ENCODE results near the gene BBLN. TPM values are rescaled to one million over a fixed set of nuclear protein-coding genes. Genes with fewer than 3 reads are reported as not detected.

Gene BBLN
- total RNA-seq, 2 experiments from 2014 or later = 85.1 to 85.3 TPM

DNA sequence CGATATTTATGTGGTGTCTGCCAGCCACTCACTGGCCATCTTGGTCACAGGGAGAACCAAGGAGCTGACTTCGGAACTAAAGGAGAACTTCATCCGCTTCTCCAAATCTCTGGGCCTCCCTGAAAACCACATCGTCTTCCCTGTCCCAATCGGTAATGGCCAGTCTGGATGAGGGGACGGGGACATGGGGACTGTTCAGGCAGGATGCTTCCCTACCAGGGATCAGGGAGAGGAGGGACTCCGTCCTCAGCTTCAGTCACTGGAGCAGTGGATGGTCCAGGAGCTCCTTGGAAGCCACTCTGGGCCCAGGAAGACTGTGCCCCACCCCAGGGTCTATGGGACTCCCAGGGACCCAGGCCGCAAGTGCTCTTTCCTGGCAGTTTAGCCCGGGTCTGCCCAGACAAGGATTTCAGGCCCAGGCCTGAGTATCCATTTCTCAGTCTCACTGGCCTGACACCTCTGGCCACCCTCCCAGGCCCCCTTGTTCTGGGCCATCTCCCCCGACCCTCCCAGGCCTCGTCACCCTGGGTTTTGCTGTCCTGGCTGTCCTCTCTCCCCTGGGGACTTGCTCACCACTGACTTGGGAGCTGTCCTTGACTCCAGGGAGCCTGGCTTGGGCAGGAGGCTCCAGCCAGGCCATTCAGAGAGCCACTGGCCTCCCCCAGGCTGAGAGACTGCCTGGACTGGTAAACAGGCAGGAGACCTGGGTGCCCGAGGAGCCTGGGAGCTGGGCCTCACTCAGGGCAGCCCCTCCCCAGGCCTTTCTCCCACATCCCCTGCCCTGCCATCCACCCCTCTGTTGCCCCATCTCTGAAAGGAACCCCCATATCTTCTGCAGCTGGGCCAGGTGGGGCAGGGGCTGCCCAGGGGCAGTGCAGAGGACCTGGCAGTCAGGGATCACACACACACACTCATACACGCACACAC is 7.7 kb upstream of the BBLN start:
- H3K27ac Mint-ChIP-seq = no peak overlapping the region
- CTCF ChIA-PET = no interaction called here

DNA sequence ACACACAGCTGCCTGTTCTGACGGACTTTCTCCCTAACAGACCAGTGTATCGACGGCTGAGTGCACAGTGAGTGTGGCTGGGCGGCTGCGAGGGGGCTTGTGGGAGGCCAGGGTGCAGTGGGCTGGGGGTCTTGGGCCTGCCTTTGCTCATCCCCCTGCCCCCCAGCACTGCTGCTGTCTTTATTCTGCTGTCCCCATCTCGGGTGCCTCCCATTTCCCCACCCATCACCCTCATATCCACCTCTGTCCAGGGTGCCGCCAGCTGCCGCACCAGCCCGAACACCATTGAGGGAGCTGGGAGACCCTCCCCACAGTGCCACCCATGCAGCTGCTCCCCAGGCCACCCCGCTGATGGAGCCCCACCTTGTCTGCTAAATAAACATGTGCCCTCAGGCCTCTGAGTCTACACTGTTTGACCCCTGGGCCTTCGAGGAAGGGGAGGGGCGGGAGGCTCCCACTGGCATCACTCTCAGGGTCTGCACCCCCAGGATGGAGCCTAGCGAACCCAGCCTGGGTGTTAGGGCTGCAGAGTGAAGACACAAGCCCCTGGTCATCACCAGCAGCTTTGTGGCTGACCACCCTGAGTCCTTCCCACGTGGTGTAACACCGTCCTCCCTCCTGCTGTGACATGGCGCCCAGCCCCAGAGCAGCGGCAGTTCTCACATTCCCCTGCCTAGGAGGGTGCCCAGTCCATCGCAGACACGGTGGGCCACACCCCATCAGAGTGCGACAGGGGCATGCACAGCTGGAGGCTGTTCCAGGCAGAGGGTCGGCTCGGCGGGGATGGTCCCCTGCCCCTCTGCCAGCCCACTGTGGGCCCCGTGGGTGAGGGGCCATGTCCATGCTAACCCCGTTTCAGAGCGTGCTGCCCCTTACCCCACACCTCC is 6.8 kb upstream of the BBLN start:
- Mint-ChIP-seq H3K4me1 (no peaks in the 10 kb centered on the region), H3K36me3 (no peaks in the 10 kb centered on the region), H3K9me3 (ENCODE audit: low read depth) (no peaks in the 10 kb centered on the region), H3K27me3 (no peaks in the 10 kb centered on the region), H3K27ac (no peak overlapping the region), H3K4me3 (no peak overlapping the region)
- CTCF ChIA-PET = no interaction called here
- DNase-seq (no peak), ATAC-seq (no peak)

More for the DNA sequence above, 7.7 kb upstream of the BBLN start:
- no peaks in the 10 kb centered on the region for H3K27me3 Mint-ChIP-seq
- no peak overlapping the region for H3K4me3 Mint-ChIP-seq
- ATAC-seq = no peak
- no peaks in the 10 kb centered on the region for H3K36me3 Mint-ChIP-seq
- no peaks in the 10 kb centered on the region for H3K4me1 Mint-ChIP-seq
- no peaks in the 10 kb centered on the region for H3K9me3 Mint-ChIP-seq (ENCODE audit: low read depth)
- DNase-seq = no peak

DNA sequence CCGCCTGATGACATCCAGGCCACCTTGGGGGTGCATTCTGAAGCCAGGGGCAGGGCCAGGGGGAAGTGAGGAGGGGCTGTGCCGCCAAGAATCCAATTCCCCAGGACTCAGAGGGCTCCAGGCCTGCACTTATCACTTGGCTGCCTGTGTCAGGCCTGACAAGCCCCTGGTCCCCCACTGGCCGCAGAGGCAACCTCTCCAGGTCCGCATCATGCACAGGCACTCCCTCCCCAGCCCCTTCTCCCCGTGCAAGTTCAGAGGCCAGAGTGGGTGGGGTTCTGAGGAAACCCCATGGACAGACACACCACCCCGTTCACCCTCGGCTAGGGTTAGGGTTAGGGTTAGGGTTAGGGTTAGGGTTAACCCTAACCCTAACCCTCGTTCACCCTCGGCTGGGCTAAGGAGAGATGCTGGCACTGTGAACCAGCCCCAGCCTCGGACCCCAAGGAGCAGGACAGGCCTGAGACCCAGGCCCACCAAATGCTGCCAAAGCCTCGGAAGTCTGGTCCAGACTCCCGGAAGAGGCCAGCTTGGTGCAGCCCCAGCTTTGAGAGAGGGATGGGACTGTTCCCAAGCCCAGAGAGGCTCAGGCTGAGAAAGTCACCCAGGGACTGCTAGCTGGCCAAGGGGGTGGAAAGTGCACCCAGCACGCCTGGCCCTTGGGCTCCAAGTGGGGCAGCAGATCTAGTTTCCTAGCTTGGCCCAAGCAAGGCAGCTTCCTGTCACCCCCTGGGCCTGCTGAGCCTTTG is 5.9 kb upstream of the BBLN start:
- Mint-ChIP-seq H3K27me3 (no peaks in the 10 kb centered on the region), H3K27ac (no peak overlapping the region), H3K4me1 (peaks cover 2% of the 10 kb centered on the region), H3K9me3 (ENCODE audit: low read depth) (no peaks in the 10 kb centered on the region), H3K4me3 (no peak overlapping the region), H3K36me3 (no peaks in the 10 kb centered on the region)
- CTCF ChIA-PET = no interaction called here
- DNase-seq (no peak), ATAC-seq (no peak)

DNA sequence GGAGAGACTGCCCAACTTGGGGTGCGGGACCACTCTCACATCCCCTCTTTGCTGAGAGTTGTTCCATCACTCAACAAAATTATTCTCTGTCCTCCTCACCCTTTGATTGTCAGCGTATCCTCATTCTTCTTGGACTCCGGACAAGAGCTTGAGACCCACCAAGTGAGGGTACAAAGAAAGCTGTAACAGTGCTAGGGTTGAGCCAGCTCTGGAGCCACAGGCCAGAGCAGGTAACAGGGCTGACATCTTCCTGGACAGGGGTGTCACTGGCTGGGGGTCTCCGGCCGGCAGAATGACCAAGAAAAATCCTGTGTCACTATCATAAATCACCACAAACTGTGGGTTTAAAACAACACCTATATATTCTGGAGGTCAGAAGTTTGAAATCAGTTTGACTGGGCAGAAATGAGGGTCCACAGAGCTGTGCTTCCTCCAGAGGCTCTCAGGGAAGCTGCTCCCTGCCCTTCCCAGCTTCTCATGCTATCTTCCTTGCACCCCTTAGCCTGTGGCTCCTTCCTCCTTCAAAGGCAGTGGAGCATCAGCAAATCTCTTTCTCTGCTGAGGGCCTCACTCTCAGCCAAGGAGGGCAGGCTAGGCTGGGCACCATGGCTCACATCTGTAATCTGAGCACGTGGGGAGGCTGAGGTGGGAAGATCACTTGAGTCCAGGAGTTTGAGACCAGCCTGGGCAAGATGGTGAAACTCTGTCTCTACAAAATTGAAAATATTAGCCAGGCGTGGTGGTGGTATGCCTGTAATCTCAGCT is 4.1 kb upstream of the BBLN start:
- no peak overlapping the region for H3K4me3 Mint-ChIP-seq
- no peaks in the 10 kb centered on the region for H3K27me3 Mint-ChIP-seq
- no peaks in the 10 kb centered on the region for H3K9me3 Mint-ChIP-seq (ENCODE audit: low read depth)
- ATAC-seq = no peak
- CTCF ChIA-PET = no interaction called here
- peaks cover 10% of the 10 kb centered on the region for H3K4me1 Mint-ChIP-seq
- DNase-seq = no peak
- H3K27ac Mint-ChIP-seq = no peak overlapping the region
- H3K36me3 Mint-ChIP-seq = no peaks in the 10 kb centered on the region

DNA sequence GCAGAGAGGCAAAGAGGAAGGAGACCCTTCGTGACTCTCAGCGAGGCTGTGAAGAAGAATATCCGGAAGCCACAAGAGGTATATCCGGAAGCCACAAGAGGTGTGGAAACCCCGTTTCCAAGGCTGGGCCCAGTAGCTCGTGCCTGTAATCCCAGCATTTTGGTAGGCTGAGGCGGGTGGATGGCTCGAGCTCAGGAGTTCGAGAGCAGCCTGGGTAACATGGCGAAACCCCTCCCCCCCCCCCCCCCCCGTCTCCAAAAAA is 612 bp upstream of the BBLN start:
- ATAC-seq (peak; percentile 31), DNase-seq (peak; percentile 74)
- no peaks in the 10 kb centered on the region for H3K9me3 Mint-ChIP-seq (ENCODE audit: low read depth)
- H3K27me3 Mint-ChIP-seq = no peaks in the 10 kb centered on the region
- H3K36me3 Mint-ChIP-seq = peaks cover 11% of the 10 kb centered on the region
- peak overlapping the region; percentile 79 for H3K27ac Mint-ChIP-seq
- CTCF ChIA-PET = interaction anchor here (1.1 to 3.5 kb wide), 5 partner anchors 11 to 42 kb away, joined by 3 to 24 read pairs (median 4); partner anchors contain the start of gene CIZ1
- peaks cover 15% of the 10 kb centered on the region for H3K4me1 Mint-ChIP-seq
- H3K4me3 Mint-ChIP-seq = peak overlapping the region; percentile 63

DNA sequence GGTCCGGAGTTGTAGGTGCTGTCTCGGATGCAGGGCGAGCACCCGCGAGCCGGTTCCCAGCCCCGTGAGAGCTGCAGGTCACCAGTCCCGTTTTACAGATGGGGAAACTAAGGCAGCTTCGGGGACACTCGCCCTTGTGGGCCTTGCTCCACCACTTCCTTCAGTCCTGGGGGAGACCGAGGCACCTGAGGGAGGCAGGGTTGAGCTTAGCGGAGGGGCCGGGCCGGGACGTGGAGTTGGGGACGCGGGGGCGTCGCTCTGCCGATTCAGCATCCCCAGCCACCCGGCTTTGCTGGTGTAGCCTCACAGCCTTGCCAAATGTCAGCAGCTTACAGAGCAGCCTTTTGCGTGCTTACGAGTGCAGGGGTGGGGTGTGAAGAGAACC is 530 bp downstream of the BBLN start:
- Mint-ChIP-seq H3K4me3 (peak overlapping the region; percentile 80), H3K9me3 (ENCODE audit: low read depth) (no peaks in the 10 kb centered on the region), H3K27ac (peak overlapping the region; percentile 79), H3K4me1 (peaks cover 15% of the 10 kb centered on the region), H3K27me3 (no peaks in the 10 kb centered on the region), H3K36me3 (peaks cover 15% of the 10 kb centered on the region)
- ATAC-seq (peak; percentile 18), DNase-seq (peak; percentile 66)
- CTCF ChIA-PET = interaction anchor here (1.2 to 3.5 kb wide), 4 partner anchors 10 to 43 kb away, joined by 3 to 24 read pairs (median 6); partner anchors contain the start of gene CIZ1

DNA sequence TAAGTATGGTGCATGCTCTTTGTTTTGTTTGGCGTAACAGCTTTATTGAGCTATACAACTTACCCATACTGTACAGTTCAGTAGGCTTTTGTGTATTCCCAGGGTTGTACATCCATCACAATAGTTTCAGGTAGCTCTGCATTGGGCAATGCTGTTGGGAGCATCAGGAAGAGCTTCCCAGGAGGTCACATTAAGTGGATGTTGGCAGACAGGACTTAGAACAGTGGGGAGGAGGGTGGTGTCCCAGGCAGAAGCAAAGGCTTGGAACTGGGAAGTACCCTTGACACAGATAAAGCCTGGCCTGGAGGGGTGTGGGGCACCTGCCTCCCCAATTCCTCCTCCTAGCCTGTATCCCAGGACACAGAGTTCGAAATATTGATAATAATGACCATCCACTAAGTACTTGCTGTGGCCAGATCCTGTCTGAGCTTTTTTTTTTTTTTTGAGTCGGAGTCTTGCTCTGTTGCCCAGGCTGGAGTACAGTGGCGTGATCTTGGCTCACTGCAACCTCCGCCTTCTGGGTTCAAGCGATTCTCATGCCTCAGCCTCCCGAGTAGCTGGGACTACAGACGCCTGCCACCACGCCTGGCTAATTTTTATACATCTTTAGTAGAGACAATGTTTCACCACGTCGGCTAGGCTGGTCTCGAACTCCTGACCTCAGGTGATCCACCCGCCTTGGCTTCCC is 1.3 kb downstream of the BBLN start:
- Mint-ChIP-seq H3K36me3 (peaks cover 19% of the 10 kb centered on the region), H3K27ac (peak overlapping the region; percentile 79), H3K4me1 (peaks cover 15% of the 10 kb centered on the region), H3K9me3 (ENCODE audit: low read depth) (no peaks in the 10 kb centered on the region), H3K4me3 (peak overlapping the region; percentile 80), H3K27me3 (no peaks in the 10 kb centered on the region)
- no peak for ATAC-seq
- DNase-seq = no peak
- CTCF ChIA-PET = interaction anchor here (1.2 to 3.5 kb wide), 5 partner anchors 9 to 657 kb away, joined by 3 to 24 read pairs (median 4); partner anchors contain the start of genes CIZ1 and ENDOG

DNA sequence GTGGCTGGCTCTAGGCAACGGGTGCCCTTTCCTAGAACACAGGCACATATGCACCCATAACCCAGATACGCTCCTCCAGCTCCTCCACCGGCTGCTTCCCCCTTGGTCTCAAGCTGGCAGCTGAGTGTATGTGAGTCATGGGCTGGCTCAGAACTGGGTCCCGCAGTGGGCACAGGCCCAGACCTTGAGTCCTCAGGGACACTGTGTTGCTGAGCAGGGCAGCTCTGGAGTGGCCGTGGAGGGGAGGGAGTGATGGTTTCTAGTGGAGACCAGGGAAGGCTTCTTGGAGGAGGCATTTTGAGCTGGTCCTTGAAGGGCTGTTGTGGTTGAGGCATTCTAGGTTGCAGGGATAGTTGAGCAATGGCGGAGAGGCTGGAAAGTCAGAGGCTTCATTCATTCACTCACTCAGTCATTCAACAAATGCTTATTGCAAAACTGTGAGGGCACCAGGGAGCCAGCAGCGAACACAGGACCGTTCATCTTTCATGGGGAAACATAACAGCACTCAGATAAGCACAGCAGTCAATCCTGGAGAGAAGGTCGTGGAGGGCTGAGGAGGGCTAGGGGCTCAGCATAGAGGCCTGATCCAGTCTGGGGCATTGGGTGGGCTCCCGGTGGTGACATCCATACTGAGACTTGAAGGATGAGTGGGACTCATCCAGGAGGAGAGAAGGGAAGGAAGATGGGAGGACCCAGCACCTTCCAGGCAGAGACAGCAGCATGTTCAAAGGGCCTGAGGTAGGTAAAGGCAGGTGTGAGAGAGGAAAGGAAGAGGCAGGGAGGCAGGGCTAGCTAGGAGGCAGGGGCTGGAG is 2.4 kb downstream of the BBLN start:
- no peaks in the 10 kb centered on the region for H3K27me3 Mint-ChIP-seq
- CTCF ChIA-PET = interaction anchor here (1.2 to 3.5 kb wide), 3 partner anchors 11 to 656 kb away, joined by 3 to 24 read pairs (median 3); partner anchors contain the start of genes CIZ1 and ENDOG
- no peak for ATAC-seq
- no peaks in the 10 kb centered on the region for H3K9me3 Mint-ChIP-seq (ENCODE audit: low read depth)
- H3K36me3 Mint-ChIP-seq = peaks cover 27% of the 10 kb centered on the region
- H3K27ac Mint-ChIP-seq = no peak overlapping the region
- no peak for DNase-seq
- H3K4me3 Mint-ChIP-seq = no peak overlapping the region
- H3K4me1 Mint-ChIP-seq = peaks cover 15% of the 10 kb centered on the region

DNA sequence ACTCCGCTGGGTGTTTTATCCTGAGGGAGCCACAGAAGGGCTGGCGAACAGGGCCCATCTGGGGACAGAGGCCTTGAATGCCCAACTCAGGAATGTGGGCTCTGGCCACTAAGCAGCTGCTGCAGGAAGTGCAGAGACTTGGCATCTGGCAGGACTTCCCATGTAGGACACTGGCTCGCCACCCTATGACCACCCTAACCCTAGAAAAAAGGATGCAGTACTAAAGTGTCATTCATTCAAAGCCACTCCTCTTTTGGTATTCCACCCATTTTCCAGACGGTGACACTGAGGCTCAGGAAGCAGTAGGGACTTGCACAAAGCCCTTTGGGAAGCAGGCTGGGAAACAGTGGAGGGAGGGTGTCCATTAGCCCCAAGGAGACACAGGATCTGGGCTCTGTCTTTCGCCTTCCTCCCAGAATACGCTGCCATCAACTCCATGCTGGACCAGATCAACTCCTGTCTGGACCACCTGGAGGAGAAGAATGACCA is 3.0 kb downstream of the BBLN start:
- H3K36me3 Mint-ChIP-seq = peaks cover 27% of the 10 kb centered on the region
- H3K9me3 Mint-ChIP-seq (ENCODE audit: low read depth) = no peaks in the 10 kb centered on the region
- no peak overlapping the region for H3K27ac Mint-ChIP-seq
- H3K4me1 Mint-ChIP-seq = peaks cover 15% of the 10 kb centered on the region
- ATAC-seq (no peak), DNase-seq (no peak)
- no peaks in the 10 kb centered on the region for H3K27me3 Mint-ChIP-seq
- CTCF ChIA-PET = no interaction called here
- no peak overlapping the region for H3K4me3 Mint-ChIP-seq

DNA sequence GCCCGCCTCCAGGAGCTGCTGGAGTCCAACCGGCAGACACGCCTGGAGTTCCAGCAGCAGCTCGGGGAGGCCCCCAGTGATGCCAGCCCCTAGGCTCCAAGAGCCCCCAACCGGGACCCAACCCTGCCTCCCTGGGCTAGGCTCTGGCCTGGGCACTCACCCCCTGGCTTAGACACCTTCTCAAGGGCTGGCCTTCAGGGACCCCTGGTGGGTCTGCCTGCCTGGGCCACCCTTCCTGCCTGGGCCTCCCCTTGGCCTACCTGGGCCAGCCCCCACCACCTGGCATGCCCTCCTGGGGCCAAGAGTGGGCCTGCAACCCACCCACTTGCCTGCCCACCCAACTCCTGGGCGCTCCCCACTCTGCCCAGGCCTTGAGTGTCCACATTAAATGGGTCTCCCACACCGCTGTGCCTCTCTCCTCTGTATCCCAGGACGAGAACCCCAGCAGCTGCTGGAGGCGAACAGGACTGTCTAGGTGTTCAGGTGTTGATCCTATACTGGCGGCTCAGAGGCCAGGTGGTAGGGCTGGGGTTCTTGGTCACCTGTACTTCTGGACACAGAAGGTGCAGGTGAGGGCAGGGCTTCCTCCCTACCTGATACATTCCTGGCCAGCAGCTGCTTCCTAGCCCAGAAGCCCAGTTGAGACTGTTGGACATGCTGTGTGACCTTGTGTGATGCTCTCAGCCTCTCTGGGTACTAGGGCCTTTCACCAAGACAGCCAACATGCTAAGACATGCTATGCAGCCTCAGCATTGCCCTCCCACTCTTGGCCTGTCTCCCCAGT is 3.6 kb downstream of the BBLN start:
- Mint-ChIP-seq H3K9me3 (ENCODE audit: low read depth) (no peaks in the 10 kb centered on the region), H3K27me3 (no peaks in the 10 kb centered on the region), H3K27ac (no peak overlapping the region), H3K4me1 (peaks cover 15% of the 10 kb centered on the region), H3K4me3 (no peak overlapping the region), H3K36me3 (peaks cover 30% of the 10 kb centered on the region)
- ATAC-seq (no peak), DNase-seq (no peak)
- CTCF ChIA-PET = no interaction called here

DNA sequence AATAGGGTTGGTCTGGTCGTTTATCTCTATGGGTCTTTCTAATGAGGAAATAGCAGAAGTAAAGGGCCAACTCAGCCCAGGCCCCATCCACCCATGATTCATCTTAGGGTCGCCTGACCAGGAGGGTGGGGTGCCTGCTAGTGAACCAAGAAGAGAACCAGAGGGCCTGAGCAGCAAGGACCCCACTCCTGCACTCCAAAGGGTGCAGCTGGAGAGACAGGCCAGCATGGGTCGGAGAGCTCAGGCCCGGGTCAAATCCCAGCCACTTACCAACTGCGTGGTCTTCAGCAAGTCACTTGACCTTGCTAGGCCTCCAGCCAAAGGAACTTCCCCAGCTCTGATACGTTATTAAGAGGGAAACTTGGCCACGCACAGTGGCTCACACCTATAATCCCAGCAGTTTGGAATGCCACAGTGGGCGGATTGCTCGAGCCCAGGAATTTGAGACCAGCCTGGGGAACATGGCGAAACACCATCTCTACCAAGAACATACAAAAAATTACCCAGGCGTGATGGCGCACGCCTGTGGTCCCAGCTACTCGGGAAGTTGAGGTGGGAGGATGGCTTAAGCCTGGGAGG is 4.3 kb downstream of the BBLN start:
- Mint-ChIP-seq H3K27me3 (no peaks in the 10 kb centered on the region), H3K9me3 (ENCODE audit: low read depth) (no peaks in the 10 kb centered on the region), H3K4me3 (no peak overlapping the region), H3K36me3 (peaks cover 32% of the 10 kb centered on the region), H3K4me1 (peaks cover 10% of the 10 kb centered on the region), H3K27ac (no peak overlapping the region)
- DNase-seq (no peak), ATAC-seq (no peak)
- CTCF ChIA-PET = no interaction called here

All from activated CD8-positive, alpha-beta memory T cell treated with anti-CD3 and anti-CD28 coated beads, Interleukin-2, amount 10 ng/mL, durations not matched to agents 7 days and 5 days (primary cell).